Parathyroid adenoma (tissue), 2 donors: ENCODE results near the gene C12orf60.

Experiments
- H2AFZ ChIP-seq: fragments of 300-600 bp; sonication (generic); one replicate; pipeline ENCODE4 v1.7.0; 2017; ENCODE audit warnings: antibody characterized with exemption, mild to moderate bottlenecking
- H3K27ac ChIP-seq: fragments of 300-600 bp; sonication (generic); one replicate; pipeline ENCODE4 v1.7.0; 2017
- H3K27me3 ChIP-seq: fragments of 300-600 bp; sonication (generic); one replicate; pipeline ENCODE4 v1.7.0; 2017; ENCODE audit warnings: low read length; ENCODE audit not compliant: control insufficient read depth, insufficient read depth
- H3K36me3 ChIP-seq: fragments of 300-600 bp; sonication (generic); one replicate; pipeline ENCODE4 v1.7.0; 2017; ENCODE audit warnings: low read length; ENCODE audit not compliant: control insufficient read depth, insufficient read depth
- H3K4me1 ChIP-seq: fragments of 300-600 bp; sonication (generic); one replicate; pipeline ENCODE4 v1.7.0; 2017; ENCODE audit warnings: control low read depth
- H3K4me2 ChIP-seq: fragments of 300-600 bp; sonication (generic); one replicate; pipeline ENCODE4 v1.7.0; 2017; ENCODE audit warnings: low read length
- H3K4me3 ChIP-seq: fragments of 300-600 bp; sonication (generic); one replicate; pipeline ENCODE4 v1.7.0; 2017; ENCODE audit warnings: low read depth, low read length
- H3K79me2 ChIP-seq: fragments of 300-600 bp; sonication (generic); one replicate; pipeline ENCODE4 v1.7.0; 2017; ENCODE audit warnings: control low read depth
- H3K9ac ChIP-seq: fragments of 300-600 bp; sonication (generic); one replicate; pipeline ENCODE4 v1.7.0; 2017; ENCODE audit warnings: mild to moderate bottlenecking
- H3K9me3 ChIP-seq: fragments of 300-600 bp; sonication (generic); one replicate; pipeline ENCODE4 v1.7.0; 2017; ENCODE audit warnings: low read length; ENCODE audit not compliant: control insufficient read depth
- TF ChIP-seq, protein P1 (sequence below): fragments of 300-600 bp; sonication (generic); IDR thresholded peaks from one replicate; pipeline ENCODE4 v1.7.0; 2017; ENCODE audit warnings: antibody characterized with exemption, mild to moderate bottlenecking
- donor health status: primary hyperparathyroidism.

C12orf60 gene

DNA sequence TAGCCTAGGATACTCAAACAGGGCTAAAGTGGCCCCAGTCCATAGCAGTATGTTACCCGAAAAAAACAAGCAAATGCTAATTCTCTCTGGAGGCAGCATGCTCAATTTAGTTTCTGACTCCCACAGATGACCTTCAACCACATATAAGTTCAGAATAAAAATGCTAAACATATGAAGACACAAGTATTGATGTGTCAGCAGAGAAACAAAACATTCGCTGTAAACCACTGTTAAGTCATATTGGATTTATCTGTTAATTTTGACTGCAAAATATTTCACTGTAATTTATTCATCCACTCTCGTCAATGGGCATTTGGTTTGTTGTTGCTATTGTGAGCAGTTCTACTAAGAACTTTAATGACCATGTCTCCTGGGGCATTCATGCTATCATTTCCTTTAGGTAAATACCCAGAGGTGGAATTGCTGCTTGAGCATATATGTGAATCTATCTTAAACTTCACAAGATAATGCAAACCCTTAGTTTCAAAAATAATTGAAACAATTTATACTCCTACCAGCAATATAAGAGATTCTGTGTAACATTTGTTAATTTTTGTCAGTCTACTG is 36.7 kb upstream of the C12orf60 start:
- Histone ChIP-seq H3K27me3 (no peaks in the 10 kb centered on the region), H3K36me3 (no peaks in the 10 kb centered on the region), H3K9ac (no peak overlapping the region), H3K9me3 (no peaks in the 10 kb centered on the region), H2AFZ (no peak overlapping the region), H3K79me2 (peaks cover 7% of the 10 kb centered on the region), H3K4me2 (no peak overlapping the region), H3K4me3 (no peak overlapping the region), H3K4me1 (no peaks in the 10 kb centered on the region), H3K27ac (no peak overlapping the region)
- TF ChIP-seq, protein P1, sequence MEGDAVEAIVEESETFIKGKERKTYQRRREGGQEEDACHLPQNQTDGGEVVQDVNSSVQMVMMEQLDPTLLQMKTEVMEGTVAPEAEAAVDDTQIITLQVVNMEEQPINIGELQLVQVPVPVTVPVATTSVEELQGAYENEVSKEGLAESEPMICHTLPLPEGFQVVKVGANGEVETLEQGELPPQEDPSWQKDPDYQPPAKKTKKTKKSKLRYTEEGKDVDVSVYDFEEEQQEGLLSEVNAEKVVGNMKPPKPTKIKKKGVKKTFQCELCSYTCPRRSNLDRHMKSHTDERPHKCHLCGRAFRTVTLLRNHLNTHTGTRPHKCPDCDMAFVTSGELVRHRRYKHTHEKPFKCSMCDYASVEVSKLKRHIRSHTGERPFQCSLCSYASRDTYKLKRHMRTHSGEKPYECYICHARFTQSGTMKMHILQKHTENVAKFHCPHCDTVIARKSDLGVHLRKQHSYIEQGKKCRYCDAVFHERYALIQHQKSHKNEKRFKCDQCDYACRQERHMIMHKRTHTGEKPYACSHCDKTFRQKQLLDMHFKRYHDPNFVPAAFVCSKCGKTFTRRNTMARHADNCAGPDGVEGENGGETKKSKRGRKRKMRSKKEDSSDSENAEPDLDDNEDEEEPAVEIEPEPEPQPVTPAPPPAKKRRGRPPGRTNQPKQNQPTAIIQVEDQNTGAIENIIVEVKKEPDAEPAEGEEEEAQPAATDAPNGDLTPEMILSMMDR = no peak

DNA sequence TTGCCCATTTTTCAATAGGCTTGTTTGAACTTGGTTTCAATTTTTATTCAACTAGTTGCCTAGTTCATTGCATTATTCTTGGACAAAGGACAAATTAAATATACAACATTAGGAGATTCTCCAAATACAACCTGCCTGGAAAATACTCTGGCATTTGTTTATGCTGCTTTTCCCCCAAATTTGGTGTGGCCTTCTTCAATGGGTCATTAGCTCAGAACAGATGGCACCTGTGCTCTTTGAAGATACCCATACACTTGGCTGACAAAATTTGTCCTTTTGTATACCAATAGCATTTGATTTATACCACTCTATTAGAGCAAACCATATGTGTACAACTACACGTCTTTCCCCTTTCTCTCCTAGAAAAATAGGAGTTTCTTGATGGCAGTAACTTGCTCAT is 35.9 kb upstream of the C12orf60 start:
- H3K9ac ChIP-seq = no peak overlapping the region
- H3K4me3 ChIP-seq = no peak overlapping the region
- H3K27ac ChIP-seq = no peak overlapping the region
- H3K36me3 ChIP-seq = no peaks in the 10 kb centered on the region
- TF ChIP-seq, protein P1 = no peak
- no peak overlapping the region for H2AFZ ChIP-seq
- H3K27me3 ChIP-seq = no peaks in the 10 kb centered on the region
- no peaks in the 10 kb centered on the region for H3K9me3 ChIP-seq
- no peaks in the 10 kb centered on the region for H3K4me1 ChIP-seq
- H3K79me2 ChIP-seq = peaks cover 7% of the 10 kb centered on the region
- H3K4me2 ChIP-seq = no peak overlapping the region

DNA sequence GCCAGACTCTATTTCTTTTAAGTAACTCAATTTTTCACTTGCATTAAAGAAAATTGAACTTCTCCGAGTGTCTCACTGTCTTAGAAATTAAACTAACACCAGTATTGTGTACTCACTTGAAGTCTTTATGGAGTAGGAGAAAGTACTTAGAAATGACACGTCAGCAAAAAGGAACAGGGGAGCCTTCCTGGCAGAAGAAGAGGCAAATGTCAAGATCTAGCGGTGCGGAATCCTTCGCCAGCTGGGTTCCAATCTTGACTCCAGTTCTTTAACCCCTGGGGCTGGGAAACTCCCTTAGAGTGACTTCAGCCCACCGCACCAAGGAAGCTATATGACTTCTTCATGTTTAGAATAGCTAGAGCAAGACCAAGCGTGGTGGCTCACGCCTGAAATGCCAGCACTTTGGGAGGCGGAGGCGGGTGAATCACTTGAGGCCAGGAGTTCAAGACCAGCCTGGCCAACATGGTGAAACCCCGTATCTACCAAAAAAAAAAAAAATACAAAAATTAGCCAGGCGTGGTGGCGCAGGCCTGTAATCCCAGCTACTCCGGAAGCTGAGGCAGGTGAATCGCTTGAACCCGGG is 34.6 kb upstream of the C12orf60 start:
- Histone ChIP-seq H3K36me3 (no peaks in the 10 kb centered on the region), H3K4me3 (peak overlapping the region; percentile 97), H3K27me3 (no peaks in the 10 kb centered on the region), H3K27ac (peak overlapping the region; percentile 98), H3K79me2 (peaks cover 7% of the 10 kb centered on the region), H3K9ac (peak overlapping the region; percentile 59), H2AFZ (peak overlapping the region; percentile 90), H3K4me1 (peaks cover 3% of the 10 kb centered on the region), H3K4me2 (peak overlapping the region; percentile 98), H3K9me3 (no peaks in the 10 kb centered on the region)
- TF ChIP-seq, protein P1 = no peak

DNA sequence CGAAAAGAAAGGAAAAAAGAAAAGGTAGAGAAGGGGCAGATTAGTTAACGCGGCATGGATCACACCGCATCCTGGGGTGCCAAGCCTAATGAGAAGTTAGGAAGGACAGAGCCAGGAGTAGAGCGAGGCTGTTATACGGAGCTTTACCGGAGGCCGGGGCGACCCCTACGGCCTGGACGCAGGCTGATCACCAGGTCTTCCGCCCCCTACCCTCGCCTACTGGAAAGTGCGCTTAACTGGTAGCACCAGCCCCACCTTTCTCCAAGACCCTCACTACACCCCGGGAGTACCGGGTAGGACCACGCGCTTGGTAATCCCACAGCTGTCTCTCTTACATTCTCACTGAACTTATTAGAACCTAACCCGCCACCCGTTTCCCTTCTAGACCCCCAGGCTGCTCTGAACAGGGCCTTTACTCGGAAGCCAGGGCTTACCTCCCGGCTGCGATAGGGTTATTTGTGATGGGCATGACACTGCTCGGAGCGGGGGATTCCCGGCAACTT is 34.0 kb upstream of the C12orf60 start:
- Histone ChIP-seq H3K4me1 (peaks cover 3% of the 10 kb centered on the region), H3K9me3 (no peaks in the 10 kb centered on the region), H3K27ac (peak overlapping the region; percentile 98), H2AFZ (peak overlapping the region; percentile 90), H3K27me3 (no peaks in the 10 kb centered on the region), H3K4me3 (peak overlapping the region; percentile 97), H3K36me3 (no peaks in the 10 kb centered on the region), H3K79me2 (peaks cover 7% of the 10 kb centered on the region), H3K9ac (peak overlapping the region; percentile 59), H3K4me2 (peak overlapping the region; percentile 98)
- TF ChIP-seq, protein P1 = no peak
